Stimulated activated CD8-positive, alpha-beta memory T cell treated with anti-CD3 and anti-CD28 coated beads, Interleukin-4, amount 100 ng/mL, for 4 hours (primary cell): ENCODE measurements around the gene USP34.
A peak's percentile ranks its signal among the peaks of the same experiment; 100 is the strongest.
"Not testable (repeated sequence)": the region's sequence is repeated elsewhere in the genome, so short reads cannot be mapped to it uniquely, and the experiment has no call there.

Source experiments
- DNase-seq, 2 donors: peaks; one replicate each; pipeline ENCODE4 v3.0.0-alpha.2; 2020; ENCODE audit warnings: low read depth in 2 of 2, low spot score in 1 of 2

USP34 gene

DNA sequence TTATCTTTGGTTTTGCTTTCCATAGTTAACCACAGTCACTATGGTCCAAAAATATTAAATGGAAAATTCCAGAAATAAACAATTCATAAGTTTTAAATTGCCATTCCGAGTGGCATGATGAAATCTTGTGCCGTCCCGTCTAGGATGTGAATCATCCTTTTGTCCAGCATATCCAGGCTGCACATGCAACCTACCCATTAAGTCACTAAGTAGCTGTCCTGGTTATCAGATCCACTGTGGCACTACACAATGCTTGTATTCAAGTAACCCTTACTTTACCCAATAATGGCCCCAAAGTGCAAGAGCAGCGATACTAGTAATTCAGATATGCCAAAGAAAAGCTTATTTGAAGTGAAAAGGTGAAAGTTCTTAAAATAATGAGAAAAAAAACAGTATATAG is 10.7 kb downstream of the USP34 start:
- no peak for DNase-seq

DNA sequence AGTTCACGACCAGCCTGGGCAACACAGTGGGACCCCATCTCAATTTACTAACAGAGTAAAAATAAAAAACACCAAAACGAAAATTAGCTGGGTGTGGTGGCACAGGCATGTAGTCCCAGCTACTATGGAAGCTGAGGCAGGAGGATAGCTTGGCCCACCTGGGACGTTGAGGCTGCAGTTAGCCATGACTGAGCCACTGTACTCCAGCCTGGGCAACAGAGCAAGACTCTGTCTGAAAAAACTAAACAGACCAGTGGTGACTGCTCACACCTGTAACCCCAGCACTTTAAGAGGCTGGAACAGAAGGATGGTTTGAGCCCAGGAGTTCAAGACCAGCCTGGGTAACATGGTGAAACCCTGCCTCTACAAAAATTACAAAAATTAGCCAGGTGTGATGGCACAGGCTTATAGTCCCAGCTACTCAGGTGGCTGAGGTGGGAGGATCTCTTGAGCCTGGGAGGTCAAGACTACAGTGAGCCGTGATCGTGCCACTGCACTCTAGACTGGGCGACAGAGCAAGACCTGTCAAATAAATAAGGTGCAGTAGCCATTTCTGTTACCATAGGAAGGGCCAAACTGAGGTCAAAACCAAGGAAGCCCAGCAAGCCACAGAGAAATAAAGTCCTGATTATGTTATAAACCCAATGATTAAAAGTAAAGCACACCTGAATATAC is 14.0 kb downstream of the USP34 start:
- no peak for DNase-seq

DNA sequence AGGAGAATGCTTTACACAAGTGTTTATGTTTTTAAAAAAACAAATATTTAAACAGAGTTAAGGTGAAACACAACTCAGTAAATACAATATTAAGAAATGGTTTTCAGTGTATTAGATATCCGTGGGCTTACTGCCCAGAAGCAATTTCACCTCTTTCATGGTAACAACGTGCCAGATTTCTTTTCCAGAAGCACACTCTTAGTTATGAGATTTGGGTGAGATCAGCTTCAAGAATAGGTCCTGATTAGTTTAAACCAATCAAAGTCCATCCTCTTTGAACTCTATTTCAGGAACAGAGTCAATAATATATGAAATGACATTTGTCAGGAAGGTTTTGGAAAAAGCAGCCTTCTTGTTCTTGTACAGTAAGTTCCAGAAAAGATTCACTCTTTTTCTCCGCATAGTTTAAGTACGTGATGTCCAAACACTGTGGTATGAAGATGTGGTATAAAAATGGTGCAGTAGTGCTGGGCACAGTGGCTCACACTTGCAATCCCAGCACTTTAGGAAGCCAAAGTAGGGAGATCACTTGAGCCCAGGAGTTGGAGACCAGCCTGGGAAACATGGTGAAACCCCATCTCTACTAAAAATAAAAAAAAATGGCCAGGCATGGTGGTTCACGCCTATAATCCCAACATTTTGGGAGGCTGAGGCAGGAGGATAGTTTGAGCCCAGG is 14.7 kb downstream of the USP34 start:
- no peak for DNase-seq

DNA sequence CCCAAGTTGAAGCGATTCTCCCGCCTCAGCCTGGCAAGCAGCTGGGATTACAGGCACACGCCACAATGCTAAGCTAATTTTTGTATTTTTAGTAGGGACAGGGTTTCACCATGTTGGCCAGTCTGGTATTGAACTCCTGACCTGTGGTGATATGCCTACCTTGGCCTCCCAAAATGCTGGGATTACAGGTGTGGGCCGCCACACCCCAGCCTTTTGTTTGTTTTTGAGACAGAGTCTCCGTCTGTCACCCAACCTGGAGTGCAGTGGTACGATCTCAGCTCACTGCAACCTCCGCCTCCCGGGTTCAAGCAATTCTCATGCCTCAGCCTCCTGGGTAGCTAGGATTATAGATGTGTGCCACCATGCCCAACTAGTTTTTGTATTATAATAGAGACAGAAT is 15.9 kb downstream of the USP34 start:
- DNase-seq, result not testable (repeated sequence)

DNA sequence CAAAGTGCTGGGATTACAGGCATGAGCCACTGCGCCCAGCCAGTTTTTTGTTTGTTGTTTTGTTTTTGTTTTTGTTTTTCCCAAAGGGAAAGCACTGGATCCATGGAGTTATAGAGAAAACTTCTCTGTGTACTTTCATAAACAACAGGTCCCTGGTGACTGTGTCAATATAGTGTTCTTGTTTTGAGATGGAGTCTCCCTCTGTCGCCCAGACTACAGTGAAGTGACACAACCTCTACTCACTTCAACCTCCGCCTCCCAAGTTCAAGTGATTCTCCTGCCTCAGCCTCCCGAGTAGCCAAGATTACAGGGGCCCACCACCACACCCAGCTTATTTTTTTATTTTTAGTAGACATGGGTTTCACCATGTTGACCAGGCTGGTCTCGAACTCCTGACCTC is 16.5 kb downstream of the USP34 start:
- no peak for DNase-seq

DNA sequence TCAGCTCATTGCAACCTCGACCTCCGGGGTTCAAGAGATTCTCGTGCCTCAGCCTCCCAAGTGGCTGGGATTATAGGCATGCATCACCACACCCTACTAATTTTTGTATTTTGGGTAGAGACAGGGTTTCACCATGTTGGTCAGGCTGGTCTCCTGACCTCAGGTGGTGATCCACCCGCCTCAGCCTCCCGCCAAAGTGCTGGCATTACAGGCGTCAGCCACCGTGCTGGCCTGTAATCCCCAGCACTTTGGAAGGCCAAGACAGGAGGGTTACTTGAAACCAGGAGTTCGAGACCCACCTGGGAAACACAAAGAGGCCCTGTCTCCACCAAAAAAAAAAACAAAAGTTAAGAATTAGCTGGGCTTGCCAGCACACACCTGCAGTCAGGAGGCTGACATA is 18.5 kb downstream of the USP34 start:
- DNase-seq, result no peak

DNA sequence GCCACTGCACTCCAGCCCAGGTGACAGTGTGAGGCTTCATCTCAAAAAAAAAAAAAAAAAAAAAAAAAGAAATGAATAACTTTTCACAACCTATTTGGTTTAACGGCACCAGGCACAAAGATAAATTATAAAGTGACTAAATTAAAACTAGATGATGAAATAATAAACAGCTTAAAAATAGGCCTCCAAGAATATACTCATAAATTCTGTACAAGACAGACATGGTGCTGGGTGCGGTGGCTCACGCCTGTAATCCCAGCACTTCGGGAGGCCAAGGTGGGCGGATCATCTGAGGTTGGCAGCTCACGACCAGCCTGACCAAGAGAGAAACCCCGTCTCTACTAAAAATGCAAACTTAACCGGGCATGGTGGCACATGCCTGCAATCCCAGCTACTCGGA is 19.7 kb downstream of the USP34 start:
- no peak for DNase-seq

DNA sequence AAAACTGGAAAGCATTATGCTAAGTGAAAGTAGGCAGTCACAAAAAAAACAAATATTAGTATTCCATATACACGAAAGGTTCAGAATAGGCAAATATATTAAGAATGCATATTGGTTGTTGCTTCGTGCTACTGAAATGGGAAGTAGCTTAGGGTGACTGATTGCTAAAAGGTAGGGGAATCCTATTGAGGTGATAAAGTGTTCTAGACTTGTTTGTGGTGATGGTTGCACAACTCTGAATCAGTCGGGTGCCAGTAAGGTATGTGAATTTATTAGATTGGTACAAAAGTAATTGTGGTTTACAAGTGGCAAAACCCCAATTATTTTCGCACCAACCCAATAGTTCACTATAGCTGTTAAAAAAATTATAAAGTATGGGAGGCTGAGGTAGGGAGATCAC is 20.7 kb downstream of the USP34 start:
- DNase-seq, result no peak

DNA sequence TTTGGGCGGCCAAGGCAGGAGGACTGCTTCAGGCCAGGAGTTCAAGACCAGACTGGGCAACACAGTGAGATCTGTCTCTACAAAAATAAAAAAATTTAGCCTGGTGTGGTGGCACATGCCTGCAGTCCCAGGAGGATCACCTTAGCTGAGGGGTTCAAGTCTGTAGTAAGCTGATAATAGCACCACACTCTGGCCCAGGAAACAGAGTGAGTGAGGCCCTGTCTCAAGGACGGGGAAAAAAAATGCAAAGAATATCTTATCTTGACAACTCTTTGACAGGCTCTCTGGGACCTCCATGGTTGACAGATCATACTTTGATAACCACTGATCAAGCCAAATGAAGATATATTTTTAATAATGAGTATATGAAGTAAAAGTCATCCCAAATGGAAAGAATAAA is 22.7 kb downstream of the USP34 start:
- no peak for DNase-seq

DNA sequence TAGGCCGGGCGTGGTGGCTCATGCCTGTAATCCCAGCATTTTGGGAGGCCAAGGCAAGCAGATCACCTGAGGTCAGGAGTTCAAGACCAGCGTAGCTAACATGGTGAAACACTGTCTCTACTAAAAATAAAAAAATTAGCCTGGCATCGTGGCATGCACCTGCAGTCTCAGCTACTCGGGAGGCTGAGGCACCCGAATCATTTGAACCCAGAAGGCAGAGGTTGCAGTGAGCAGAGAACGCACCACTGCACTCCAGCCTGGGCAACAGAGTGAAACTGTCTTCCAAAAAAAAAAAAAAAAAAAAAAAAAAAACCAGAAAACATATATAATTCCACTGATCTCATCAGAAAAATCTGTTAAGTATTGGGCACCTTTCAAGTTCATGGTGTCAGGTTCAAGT is 23.9 kb downstream of the USP34 start:
- not testable (repeated sequence) for DNase-seq

DNA sequence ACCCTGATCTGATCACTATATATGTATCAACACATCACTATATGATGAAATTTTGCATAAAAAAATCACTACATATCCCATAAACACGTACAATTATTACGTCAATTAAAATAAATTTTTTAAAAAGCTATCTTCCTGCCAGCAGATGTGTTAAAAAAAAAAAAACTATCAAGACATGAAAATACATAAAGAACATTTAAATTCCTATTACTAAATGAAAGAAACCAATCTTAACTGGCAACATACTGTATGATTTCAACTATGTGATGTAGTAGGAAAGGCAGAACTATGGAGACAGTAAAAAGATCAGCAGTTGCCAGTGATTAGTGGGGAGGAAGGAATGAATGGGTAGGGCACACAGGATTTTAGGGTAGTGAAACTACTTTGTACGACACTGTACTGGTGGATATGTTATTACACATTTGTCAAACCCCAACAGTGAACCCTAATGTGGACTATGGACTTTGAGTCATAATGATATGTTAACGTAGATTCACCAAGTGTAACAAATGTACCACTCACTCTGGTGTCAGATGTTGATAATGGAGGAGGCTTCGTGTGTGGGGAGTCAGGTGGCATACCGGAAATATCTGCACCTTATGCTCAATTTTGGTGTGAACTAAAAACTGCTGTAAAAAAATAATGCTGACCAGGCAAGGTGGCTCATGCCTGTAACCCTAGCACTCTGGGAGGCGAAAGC is 27.4 kb downstream of the USP34 start:
- DNase-seq, result no peak

DNA sequence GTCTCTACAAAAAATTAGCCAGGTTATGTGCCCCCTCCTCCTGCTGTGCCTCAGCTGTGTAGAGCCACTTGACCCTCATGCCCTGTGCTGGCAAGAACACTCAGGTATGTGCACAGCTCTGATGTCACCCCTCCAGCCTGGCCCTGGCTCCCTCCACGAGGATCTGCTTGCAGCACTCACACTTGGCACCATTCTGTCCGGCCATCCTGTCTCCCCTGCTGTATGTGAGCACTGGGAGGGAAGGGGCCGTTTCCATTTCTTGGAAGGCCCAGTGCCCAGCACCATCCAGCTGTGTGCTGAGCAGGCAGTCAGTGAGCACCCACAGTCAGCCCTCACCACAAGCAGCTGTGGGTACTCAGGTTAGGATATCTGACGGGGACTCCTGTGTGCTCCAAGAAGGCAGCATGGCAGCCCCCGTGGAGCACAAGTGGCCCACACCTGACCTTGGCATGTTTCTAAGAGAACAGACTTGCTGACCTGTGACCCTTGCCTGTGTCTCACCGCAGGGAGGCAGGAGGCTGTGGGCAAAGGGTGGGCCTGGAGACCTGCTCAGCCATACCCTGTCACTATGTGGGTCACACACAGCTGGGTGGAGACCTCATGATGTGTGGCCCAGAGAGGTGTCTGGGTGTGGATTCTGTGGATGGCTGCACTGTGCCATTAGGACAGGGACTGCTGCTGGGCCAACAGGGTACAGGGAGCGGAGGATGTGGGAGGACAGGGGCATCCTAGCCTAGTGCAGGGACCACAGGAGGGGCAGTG is 31.5 kb downstream of the USP34 start:
- DNase-seq, result no peak

DNA sequence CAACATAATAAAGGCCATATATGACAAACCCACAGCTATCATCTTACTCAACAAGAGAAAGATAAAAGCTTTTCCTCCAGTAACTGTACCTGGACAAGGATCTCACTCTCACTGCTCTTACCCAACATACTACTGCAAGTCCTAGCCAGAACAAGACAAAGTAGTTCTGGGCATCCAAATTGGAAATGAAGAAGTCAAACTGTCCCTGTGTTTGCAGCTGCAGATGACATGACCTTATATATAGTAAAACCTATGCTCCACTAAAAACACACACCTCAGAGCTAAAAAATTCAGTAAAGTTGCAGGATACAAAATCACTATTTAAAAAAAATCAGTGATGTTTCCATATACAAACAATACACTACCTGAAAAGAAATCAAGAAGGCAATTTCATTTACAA is 32.2 kb downstream of the USP34 start:
- DNase-seq, result no peak

DNA sequence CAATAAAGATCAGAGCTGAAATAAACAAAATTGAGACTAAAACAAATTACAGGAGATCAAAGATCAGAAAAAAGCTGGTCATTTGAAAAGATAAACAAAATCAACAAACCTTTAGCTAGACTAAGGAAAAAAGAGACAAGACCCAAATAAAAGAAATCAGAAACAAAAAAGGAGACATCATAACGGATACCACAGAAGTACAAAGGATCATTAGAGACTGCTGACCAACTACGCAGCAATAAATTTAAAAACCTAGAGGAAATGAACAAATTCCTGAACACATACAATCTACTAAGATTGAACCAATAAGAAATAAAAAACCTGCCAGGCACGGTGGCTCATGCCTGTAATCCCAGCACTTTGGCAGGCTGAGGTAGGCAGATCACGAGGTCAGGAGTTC is 33.7 kb downstream of the USP34 start:
- no peak for DNase-seq

DNA sequence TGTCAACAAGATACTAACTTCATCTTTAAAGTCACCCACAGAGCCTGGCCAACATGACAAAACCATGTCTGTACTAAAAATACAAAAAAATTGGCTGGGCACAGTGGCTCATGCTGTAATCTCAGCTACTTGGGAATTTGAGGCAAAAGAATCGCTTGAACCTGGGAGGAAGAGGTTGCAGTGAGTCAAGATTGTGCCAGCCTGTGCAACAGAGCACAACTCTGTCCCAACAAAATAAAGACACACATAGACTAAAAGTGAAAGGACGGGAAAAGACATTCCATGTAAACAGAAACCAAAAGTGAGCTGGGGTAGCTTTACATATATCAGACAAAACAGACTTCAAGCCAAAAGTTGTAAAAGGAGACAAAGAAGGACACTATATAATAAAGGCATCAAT is 34.8 kb downstream of the USP34 start:
- DNase-seq, result no peak

DNA sequence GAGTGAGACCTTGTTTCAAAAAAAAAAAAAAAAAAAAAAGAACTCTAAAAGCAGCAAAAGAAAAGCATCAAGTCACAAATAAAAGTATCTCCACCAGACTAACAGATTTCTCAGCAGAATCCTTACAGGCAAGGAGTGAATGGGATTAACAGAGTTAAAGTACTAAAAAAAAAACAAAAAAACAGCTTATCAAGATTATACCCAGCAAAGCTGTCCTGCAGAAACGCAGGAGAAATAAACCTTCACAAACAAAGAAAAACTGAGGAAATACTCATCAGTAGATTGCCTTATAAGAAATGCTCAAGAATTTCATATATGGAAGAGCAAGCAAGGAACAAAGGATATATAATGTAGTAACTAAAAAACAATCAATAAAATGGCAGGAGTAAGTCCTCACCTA is 35.6 kb downstream of the USP34 start:
- DNase-seq, result no peak

DNA sequence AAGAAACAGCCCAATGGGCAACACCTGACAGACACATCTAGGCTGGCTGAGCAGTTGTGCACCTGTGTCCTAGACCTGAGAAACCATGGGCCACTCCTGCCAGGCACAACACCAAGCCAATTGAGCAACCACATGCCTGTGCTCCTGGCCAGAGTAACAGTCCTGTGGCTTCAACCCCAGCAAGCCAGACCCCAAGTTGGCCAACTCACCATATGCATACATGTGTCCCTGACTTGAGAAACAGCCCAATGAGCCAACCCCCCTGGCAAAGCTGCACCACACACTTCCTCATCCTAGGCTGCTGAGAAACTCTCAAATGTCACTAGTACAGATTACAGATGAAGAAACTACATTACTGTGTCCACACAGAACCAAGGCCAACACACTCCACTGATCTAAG is 36.6 kb downstream of the USP34 start:
- no peak for DNase-seq

DNA sequence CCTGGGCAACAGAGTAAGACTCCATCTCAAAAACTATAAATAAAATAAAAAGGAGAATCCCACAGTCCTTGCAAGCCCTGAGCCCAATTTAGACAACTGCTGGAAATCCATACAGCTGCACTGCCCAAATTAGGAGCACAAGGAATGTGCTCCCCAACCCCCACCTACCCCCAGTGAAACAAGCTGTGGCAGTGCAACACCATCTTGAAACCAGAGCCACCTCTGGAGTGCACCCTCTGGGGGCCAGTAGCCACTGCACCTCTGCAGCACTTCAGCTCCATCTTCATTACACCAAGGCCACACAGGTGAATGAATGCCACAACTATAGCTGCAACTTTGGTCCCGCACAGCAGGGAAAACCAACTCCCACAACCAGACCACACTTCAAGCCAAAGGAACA is 37.3 kb downstream of the USP34 start:
- DNase-seq, result no peak

DNA sequence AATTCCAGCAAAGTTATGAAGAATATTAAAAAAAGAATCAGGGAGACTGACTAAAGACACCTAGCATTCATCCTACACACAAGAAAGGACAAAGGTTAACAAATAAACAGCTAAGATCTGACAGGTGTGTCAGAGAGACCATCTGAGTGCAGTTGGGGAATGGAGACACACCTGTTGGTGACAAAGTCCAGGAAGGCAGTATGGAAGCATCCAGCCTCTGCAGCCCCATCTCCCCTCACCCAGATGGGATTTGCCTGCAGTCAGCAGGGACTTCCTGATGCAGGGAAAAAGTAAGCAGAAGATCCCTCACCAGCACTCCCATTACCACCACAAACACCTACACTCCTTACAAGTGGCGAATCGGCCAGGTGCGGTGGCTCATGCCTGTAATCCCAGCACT is 37.9 kb downstream of the USP34 start:
- no peak for DNase-seq

DNA sequence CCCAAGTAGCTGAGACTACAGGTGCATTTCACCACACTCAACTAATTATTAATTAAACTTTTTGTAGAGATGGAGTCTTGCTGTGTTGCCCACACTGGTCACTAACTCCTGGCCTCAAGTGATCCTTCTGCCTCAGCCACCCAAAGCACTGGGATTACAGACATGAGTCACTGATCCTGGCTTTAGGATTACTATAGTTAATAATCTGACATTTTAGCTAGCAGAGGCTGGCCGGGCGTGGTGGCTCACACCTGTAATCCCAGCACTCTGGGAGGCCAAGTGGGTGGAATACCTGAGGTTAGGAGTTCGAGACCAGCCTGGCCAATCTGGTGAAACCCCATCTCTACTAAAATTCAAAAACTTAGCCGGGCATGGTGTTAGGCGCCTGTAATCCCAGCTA is 39.5 kb downstream of the USP34 start:
- no peak for DNase-seq

DNA sequence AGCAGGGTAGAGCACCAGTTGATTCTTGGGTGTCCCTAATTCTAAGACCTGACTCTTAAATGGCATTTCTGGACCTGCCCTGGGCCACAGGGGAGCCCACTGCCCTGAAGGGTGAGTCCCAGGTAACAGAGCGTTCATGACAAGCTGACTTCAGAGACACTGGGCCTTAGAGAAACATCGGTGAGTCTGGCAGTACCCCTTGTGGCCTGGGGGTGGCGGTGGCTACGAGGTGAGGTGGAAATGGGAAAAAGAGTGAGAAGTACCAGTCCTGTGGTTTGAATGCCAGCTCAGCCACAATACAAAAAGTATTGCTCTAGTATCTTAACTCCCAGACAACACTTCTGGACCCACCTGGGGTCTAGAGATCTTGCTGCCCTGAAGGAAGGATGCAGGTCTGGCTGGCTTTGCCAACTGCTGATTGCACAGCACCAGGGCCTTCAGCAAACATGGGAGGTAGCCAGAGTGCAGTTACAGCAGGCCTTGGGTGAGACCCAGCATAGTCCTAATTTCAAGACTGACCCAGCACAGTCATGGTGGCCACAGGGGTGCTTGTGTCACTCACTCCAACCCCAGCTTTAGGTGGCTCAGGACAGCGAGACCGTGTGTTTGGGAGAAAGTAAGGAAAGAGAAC is 44.5 kb downstream of the USP34 start:
- DNase-seq, result peak; percentile 38 to 43
